Measurements from ENCODE around the gene NPBWR2. TPM values are rescaled to one million over a fixed set of nuclear protein-coding genes. Genes with fewer than 3 reads are reported as not detected.

Gene NPBWR2
- total and polyA plus RNA-seq, 2 donors (not counting 3 experiments of a cell fraction or from before 2014, with no cell fraction given) = not detected

DNA sequence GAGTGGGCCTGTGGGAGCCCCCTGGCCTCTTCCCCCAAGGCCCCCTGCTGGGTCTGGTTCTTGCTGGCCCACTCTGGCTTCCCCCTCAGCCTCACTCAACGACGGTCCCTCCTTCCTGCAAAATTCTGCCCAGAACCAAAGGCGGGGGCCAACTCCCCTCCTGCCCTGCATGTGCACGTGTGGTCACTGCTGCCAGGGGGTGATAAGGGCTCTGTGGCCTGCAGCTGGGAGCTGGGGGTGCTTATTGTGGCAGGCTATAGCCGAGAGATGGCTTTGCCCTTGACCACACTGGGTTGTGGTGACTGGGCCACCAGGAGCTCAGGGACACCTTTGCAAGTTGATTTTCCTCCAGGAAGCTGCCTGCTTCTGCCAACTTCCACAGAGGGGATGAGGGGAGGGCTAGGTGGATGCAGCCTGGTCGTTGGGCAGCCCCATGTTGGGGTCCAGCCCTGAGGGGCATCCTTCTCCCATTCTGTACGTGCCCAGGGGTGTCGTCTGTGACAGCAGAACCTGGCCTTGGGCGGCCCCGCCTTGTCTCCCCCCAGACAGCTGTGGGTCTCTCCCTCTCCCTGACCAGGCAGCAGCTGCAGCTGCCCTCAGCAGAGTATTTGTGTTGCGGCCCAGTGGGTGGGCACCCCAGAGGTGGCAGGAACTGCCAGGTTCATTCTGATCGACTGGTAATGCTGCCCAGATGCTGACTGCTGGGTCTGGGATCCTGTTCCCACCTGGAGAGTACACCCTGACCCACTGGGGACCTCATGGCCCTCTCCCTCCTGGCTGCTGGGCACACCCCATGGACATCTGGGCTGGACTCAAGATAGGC is 38.8 kb downstream of the NPBWR2 start:
- Histone ChIP-seq H3K9me1 (replicated peaks; ENCODE audit: control insufficient read depth, extremely low read depth, insufficient read depth, low read length) (no peaks in the 10 kb centered on the region), H3K4me1 (ENCODE audit: control insufficient read depth, extremely low read depth, insufficient read depth, low read length) (peaks cover 10% of the 10 kb centered on the region), H3K4me3 (replicated peaks in 1 of 3; ENCODE audit: insufficient read depth in 1 of 3, low read depth in 1 of 3, low read length in 3 of 3) (no peak overlapping the region), H3K9me3 (replicated peaks; ENCODE audit: control insufficient read depth, insufficient read depth, low read length) (no peaks in the 10 kb centered on the region), H3K4me2 (ENCODE audit: insufficient read depth, low read length) (no peak overlapping the region), H3K27me3 (ENCODE audit: control insufficient read depth in 2 of 2, insufficient read depth in 2 of 2, low read length in 2 of 2) (no peaks in the 10 kb centered on the region), H3K36me3 (ENCODE audit: control insufficient read depth in 2 of 2, extremely low read depth in 1 of 2, insufficient read depth in 2 of 2, low read length in 2 of 2) (peaks cover 0 to 8% of the 10 kb centered on the region in 2 experiments), H2AFZ (ENCODE audit: low read depth, low read length) (no peak overlapping the region), H3K9ac (replicated peaks; ENCODE audit: extremely low read depth, insufficient read depth, low read length) (no peak overlapping the region), H3K27ac (ENCODE audit: insufficient read depth, low read depth, low read length) (no peak overlapping the region), H4K20me1 (replicated peaks; ENCODE audit: control insufficient read depth, extremely low read depth, insufficient read depth, low read length) (no peaks in the 10 kb centered on the region), H3K79me2 (ENCODE audit: control insufficient read depth, insufficient read depth, low read length) (peaks cover 2% of the 10 kb centered on the region)
- CTCF ChIA-PET = interaction anchor here (0.9 to 2.3 kb wide), 4 partner anchors 11 to 530 kb away, joined by 3 to 21 read pairs (median 4); no protein-coding TSS in a partner anchor
- FAIRE-seq (no peak), DNase-seq (ENCODE audit: low read depth, low spot score) (no peak)
- intact Hi-C loops (cut with micrococcal nuclease) (loop anchor here (1.0 to 10.0 kb wide), 2 partner anchors 29 to 56 kb away; no protein-coding TSS in a partner anchor), dilution Hi-C loops (cut with MboI; ENCODE audit: extremely low pct_ligation_motif_present, low sequenced_read_pairs) (no loop called here)
- no peak for TF ChIP-seq EZH2 (IDR thresholded peaks at IDR 0.05; ENCODE audit: borderline replicate concordance, low read depth, low read length, severe bottlenecking)
- TF ChIP-seq, protein P1, sequence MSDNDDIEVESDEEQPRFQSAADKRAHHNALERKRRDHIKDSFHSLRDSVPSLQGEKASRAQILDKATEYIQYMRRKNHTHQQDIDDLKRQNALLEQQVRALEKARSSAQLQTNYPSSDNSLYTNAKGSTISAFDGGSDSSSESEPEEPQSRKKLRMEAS (IDR thresholded peaks at IDR 0.05; ENCODE audit: insufficient read depth, insufficient read length) = no peak
- TF ChIP-seq JUN (IDR thresholded peaks at IDR 0.05; ENCODE audit: borderline replicate concordance, insufficient read depth, insufficient read length, low read depth) = no peak
- POLR2A ChIA-PET = no interaction called here
- BruUV-seq (replicated peaks) = no TSS peak

DNA sequence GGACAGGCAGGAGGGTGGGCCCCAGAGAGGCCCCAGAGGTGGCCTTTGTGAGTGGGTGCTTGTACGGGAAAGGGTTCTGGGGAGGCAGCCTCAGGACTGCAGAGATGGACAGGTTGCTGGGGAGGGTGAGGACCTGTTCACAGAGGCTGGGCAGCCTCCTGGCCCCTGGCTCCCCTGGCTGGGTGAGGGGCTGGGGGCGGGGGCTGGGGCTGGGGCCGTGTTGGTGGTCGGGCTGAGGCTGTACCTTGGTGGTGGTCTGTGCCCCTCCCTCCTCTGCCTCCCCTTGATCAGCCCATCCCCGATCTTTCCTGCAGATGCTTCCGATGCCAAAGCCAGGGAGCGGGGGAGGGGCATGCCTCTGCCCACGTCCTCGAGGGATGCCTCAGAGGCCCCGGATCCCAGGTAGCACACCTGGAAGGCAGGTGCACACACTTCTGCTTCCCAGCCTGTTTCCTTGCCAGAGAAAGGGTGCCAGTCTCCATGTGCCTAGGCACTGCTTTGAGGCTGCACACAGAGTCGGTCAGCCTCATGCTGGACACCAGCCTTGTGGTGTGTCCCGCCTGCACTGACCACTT is 39.5 kb downstream of the NPBWR2 start:
- Histone ChIP-seq H2AFZ (ENCODE audit: low read depth, low read length) (no peak overlapping the region), H4K20me1 (replicated peaks; ENCODE audit: control insufficient read depth, extremely low read depth, insufficient read depth, low read length) (no peaks in the 10 kb centered on the region), H3K27me3 (ENCODE audit: control insufficient read depth in 2 of 2, insufficient read depth in 2 of 2, low read length in 2 of 2) (no peaks in the 10 kb centered on the region), H3K4me1 (ENCODE audit: control insufficient read depth, extremely low read depth, insufficient read depth, low read length) (peaks cover 11% of the 10 kb centered on the region), H3K9me1 (replicated peaks; ENCODE audit: control insufficient read depth, extremely low read depth, insufficient read depth, low read length) (no peaks in the 10 kb centered on the region), H3K36me3 (ENCODE audit: control insufficient read depth in 2 of 2, extremely low read depth in 1 of 2, insufficient read depth in 2 of 2, low read length in 2 of 2) (peaks cover 0 to 8% of the 10 kb centered on the region in 2 experiments), H3K79me2 (ENCODE audit: control insufficient read depth, insufficient read depth, low read length) (peaks cover 6% of the 10 kb centered on the region), H3K4me3 (replicated peaks in 1 of 3; ENCODE audit: insufficient read depth in 1 of 3, low read depth in 1 of 3, low read length in 3 of 3) (no peak overlapping the region), H3K27ac (ENCODE audit: insufficient read depth, low read depth, low read length) (no peak overlapping the region), H3K9me3 (replicated peaks; ENCODE audit: control insufficient read depth, insufficient read depth, low read length) (no peaks in the 10 kb centered on the region), H3K4me2 (ENCODE audit: insufficient read depth, low read length) (no peak overlapping the region), H3K9ac (replicated peaks; ENCODE audit: extremely low read depth, insufficient read depth, low read length) (no peak overlapping the region)
- dilution Hi-C loops (cut with MboI; ENCODE audit: extremely low pct_ligation_motif_present, low sequenced_read_pairs) (no loop called here), intact Hi-C loops (cut with micrococcal nuclease) (loop anchor here (10.0 kb wide), 1 partner anchor 57 kb away; no protein-coding TSS in a partner anchor)
- TF ChIP-seq, protein P2, sequence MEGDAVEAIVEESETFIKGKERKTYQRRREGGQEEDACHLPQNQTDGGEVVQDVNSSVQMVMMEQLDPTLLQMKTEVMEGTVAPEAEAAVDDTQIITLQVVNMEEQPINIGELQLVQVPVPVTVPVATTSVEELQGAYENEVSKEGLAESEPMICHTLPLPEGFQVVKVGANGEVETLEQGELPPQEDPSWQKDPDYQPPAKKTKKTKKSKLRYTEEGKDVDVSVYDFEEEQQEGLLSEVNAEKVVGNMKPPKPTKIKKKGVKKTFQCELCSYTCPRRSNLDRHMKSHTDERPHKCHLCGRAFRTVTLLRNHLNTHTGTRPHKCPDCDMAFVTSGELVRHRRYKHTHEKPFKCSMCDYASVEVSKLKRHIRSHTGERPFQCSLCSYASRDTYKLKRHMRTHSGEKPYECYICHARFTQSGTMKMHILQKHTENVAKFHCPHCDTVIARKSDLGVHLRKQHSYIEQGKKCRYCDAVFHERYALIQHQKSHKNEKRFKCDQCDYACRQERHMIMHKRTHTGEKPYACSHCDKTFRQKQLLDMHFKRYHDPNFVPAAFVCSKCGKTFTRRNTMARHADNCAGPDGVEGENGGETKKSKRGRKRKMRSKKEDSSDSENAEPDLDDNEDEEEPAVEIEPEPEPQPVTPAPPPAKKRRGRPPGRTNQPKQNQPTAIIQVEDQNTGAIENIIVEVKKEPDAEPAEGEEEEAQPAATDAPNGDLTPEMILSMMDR (IDR thresholded peaks at IDR 0.05; ENCODE audit: extremely low read depth in 1 of 2, insufficient read depth in 1 of 2, low read depth in 1 of 2, low read length in 2 of 2) = no peak
- TF ChIP-seq JUN (IDR thresholded peaks at IDR 0.05; ENCODE audit: borderline replicate concordance, insufficient read depth, insufficient read length, low read depth) (no peak), POLR2A (IDR thresholded peaks at IDR 0.05; ENCODE audit: low read depth, low read length) (no peak), FOS (IDR thresholded peaks at IDR 0.05; ENCODE audit: borderline replicate concordance, insufficient read depth, low read length) (no peak), POLR2AphosphoS5 (IDR thresholded peaks at IDR 0.05; ENCODE audit: insufficient read depth, low read depth, low read length) (no peak), MYC (IDR thresholded peaks at IDR 0.05; ENCODE audit: low read depth, low read length) (no peak), EZH2 (IDR thresholded peaks at IDR 0.05; ENCODE audit: borderline replicate concordance, low read depth, low read length, severe bottlenecking) (no peak)
- TF ChIP-seq, protein P1 (IDR thresholded peaks at IDR 0.05; ENCODE audit: insufficient read depth, insufficient read length) = no peak
- DNase-seq (ENCODE audit: low read depth, low spot score) (no peak), FAIRE-seq (no peak)
- POLR2A ChIA-PET = no interaction called here
- CTCF ChIA-PET = interaction anchor here (2.2 to 2.3 kb wide), 2 partner anchors 29 to 530 kb away, joined by 5 to 21 read pairs; no protein-coding TSS in a partner anchor
- no TSS peak for BruUV-seq (replicated peaks)
